GM19455 (cell line): ENCODE measurements around the gene SLC15A3.
"Not testable (repeated sequence)": the region's sequence is repeated elsewhere in the genome, so short reads cannot be mapped to it uniquely, and the experiment has no call there.

Source experiments
- ATAC-seq: cut with Tn5 transposase; IDR thresholded peaks from one replicate; pipeline ENCODE4 v1.9.1; 2021; ENCODE audit not compliant: unreplicated experiment

Gene SLC15A3

DNA sequence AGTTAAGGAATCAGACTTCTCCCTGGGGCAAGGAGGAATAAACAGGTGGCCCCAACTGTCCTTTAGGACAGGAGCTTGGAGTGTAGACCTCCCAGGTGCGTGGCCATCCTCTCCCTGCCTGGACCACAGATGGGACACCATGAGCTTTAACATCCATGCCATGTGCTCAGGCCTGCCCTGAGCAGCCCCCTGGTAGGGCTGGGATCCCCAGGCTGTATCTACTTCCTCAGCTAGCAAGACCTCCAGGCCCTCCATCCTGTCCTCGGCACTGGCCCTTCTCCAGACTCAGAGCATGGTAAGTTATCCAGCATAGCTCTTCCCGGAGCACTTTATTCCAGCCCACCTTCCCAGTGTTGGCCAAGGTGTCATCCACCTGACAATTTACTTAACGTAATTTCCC is 25.2 kb upstream of the SLC15A3 start:
- ATAC-seq, result no peak

DNA sequence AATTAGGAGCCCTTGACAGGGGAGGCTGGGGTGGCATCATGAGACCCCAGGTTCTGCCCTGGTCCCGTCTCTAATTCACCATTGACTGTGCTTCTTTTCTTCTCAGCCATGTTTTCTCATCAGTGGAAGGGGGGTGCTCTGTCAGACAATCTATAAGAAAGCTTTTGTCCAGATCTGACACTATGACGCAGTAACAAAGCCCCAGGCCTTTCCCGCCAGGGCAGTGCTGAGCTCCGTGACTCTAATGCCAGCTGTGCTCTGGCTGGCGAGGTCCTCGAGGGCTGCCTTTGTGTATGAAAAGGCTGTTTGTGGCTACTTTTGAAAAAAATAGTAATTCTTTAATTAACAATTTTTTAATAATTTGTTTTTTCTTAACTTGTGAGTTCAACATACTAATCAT is 22.8 kb upstream of the SLC15A3 start:
- no peak for ATAC-seq

DNA sequence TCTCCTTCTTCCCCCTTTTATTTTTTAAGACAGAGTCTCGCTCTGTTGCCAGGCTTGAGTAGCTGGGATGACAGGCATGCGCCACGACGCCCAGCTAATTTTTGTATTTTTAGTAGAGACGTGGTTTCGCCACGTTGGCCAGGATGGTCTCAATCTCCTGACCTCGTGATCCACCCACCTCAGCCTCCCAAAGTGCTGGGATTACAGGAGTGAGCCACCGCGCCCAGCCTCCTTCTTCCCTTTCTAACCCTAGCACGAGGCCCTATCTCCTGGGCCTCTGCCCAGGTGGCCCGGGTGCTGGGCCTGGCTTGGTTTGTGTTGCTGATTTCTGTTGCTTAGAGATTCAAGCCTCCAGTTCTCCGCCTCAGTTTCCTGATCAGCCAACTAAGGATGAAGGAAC is 22.3 kb upstream of the SLC15A3 start:
- ATAC-seq, result not testable (repeated sequence)

DNA sequence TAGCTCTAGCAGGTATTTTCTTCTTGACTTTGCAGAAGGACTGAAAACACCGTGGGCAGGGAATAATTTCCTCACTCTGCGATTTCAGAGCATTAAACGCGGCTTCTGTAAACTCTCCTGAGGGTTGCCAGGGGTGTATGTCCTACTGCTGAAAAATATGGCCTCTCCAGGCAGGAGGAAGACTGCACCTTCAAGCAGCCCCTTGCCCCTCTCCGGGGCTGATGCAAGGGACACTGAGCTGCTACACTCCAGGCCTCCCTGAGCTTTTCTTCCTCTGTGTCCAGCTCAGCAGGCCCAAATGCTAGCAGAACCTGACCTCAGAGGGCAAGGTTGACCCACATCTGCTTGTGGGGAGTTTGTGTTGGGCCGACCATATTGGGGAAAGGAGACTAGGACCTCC is 21.7 kb upstream of the SLC15A3 start:
- ATAC-seq, result no peak

DNA sequence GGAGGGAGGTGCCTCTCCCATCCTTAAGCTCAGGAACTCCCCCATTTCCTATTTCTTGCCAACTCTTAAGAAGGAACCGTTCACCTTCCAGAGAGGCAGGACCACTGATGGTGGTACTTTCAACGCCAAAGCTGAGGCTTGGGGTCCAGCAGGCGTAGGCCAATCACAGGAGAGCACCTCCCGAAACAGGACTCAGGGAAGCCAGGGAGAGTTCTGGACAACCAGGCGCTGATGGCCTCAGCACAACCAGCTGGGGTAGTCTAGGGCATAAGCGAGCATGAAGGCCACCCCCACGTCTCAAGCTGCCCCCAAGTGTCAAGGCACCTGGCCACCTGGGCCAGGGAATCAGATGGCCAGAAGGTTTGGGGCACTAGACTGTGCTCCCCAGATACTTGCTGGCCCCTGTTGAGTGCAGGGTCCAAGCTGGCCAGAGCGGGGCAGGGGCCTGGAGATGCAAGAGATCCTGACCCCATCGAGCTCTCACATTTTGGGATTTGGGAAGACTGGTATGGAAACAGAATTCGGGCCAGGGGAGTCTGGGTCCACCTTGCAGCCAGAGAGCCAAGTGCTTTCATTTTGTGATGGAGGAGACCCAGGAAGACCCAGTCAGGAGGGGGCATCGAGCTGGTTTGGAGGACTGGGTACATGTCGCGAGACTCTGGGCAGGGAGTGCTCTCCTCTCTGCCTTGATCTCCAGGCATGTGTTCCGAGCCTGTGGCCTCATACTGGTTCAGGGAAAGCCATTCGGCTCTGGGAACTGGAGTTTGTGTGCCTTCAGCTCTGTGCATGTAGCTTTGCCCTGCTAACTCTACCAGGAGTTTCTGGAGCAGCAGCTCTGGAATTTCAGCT is 20.4 kb upstream of the SLC15A3 start:
- no peak for ATAC-seq

DNA sequence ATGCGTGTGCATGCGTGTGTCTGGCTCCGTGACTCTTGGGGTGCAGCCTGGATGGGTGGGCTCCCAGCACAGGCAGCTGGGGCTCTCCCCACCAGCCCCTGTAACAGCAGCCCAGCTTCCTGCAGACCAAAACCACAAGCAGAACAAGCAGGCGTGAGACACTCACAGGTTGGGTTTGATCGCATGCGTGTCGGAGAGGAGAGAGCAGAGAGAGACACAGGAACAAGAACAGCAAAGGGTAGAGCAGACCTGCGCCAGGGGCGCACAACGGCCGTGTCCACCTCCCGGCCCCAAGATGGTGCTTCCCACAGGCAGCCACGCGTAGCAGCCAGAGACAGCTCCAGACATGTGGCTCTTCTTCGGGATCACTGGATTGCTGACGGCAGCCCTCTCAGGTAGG is 19.5 kb upstream of the SLC15A3 start, which contains the start of gene CD6:
TSS of gene CD6 (plus strand) at position 161 of the 400 bp plus-strand sequence. CDS start at position 347, 186 bp downstream.
- no peak for ATAC-seq

DNA sequence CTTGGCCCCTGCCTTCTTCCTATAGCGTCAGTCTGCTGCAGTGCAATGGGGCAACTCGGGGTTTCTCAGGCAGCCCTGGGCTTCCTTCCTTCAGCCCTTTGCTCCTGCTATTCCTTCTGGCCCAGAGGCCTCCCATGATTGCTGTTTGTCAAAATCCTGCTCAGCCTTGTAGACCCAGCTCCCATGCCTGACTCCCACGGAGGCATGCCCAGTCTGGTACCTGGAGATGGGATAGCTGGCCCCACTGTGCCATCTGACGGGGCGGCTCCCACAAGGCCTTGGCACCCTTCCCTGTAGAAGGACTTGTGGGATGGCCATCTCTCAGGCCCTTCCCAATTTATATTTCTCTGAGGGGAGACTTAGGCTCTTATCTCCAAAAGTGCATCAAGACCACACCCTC is 18.9 kb upstream of the SLC15A3 start:
- no peak for ATAC-seq

DNA sequence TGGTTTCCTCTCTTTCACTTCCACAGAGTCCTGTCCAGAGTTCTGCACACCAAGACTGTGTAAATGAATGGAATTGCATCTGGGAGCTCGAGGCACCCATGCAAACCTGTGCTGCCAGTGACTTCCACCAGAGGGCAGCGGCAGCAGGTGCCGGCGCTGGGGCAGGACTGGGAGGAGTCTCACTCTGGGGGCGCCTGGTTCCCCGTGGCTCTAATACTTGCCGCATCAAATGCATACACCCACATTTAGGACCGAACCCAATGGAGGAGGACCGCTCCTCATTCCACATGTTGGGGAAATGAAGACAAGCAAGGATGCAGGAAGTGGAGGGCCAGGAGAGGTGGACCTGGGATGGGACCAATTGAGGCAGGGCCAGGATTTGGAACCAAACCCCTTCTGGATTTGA is 18.4 kb upstream of the SLC15A3 start:
- no peak for ATAC-seq

DNA sequence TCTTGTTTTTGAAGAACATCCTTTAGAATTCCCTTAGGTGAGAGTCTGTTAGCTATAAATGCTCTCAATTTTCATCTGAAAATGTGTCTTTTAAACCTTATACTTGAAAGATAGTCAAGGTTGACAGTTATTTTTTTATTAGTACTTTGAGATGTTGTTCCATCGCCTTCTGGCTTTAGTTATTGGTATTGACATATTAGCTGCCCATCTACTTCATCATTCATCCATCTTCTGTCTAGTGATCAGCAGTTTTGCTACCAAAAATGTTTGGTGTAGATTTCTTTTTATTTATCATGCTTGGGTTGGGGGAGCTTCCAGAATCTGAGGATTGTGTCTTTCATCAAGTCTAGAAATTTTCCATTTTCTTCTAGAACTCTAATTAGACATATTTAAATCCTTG is 16.2 kb upstream of the SLC15A3 start:
- ATAC-seq, result no peak

DNA sequence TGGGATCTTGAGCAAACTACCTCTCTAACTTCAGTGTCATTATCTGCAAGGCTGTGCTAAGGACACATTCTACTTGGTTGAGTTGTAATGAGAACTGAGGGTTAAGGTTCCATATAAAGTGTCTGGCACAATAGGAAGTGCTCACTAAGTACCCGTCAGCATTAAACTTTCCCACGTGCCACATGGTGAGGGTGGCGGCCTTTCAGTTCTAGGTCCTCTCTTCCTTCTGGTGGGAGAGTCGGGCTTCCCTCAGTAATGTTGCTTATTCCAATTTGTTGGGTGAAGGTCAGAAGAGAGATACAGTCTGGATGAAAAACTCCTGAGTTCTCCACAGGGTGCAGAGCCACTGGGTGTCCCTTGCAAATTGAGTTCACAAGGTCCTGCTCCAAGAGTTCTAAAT is 14.9 kb upstream of the SLC15A3 start:
- no peak for ATAC-seq

DNA sequence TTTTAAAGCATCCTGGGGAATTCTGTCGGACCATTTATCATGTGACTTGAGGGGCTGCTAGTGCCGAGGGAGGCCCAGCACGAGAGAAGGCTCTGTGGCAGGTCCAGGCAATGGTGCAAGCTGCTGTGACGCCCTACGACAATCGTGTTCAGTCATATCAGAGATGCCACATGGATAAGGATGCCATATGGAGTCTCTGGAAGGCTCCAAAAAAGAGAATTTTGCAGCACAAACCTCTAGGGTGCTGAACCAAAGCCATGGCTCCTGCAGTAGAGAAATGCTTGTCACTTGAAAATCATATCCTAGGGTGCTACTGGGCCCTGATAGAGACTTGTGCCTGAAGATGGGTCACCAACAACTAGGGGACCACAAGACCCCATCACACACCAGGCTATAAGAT is 12.8 kb upstream of the SLC15A3 start:
- ATAC-seq, result no peak

DNA sequence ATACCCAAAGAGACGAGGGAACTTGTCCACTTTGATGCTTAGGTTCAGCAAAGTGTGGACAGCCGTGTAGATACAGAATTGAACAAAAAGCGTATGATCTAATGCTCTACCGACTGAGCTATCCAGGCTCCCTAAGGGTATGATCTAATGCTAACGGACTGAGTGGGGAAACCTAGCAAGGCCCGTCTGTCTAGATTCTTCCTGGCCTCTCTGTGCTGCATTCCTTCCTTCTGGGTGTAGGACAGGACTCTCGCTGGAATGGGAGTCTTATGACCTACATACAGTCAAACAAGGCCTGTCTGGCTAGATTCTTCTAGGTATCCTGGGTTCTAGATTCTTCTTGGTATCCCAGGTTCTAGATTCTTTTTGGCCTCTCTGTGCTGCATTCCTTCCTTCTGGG is 8.4 kb upstream of the SLC15A3 start:
- no peak for ATAC-seq

DNA sequence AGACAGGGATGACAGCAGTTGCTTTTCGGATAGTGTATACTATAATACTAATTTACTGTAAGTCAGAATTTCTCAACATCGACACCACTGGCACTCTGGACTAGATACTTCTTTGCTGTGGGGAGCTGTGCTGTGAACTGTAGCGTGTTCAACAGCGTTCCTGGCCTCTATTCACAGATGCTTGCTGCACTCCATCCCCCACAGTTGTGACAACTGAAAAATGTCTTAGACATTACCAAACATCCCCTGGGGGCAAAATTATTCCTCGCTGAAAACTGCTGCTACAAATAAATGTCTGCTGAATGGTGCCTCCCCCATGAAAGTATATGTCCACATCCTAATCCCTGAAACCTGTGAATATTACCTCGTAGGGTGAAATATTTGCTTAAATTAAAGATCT is 7.5 kb upstream of the SLC15A3 start:
- ATAC-seq, result no peak

DNA sequence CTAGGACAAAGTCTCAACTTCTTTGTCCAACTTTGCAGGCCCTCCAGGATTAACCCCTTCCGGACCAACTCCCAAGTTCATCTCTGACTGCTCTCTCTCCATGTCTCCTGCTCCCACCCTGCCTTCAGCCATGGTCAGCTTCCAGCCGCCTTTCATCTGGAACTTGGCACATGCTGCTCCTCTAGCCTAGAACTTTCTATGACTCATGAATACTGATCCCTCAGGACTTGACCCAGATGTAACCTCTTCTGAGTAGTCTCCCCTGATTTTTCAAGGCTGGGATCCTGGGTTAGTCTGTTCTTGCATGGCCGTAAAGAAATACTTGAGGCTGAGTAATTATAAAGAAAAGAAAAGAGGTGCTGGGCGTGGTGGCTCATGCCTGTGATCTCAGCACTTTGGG is 5.2 kb upstream of the SLC15A3 start:
- no peak for ATAC-seq

DNA sequence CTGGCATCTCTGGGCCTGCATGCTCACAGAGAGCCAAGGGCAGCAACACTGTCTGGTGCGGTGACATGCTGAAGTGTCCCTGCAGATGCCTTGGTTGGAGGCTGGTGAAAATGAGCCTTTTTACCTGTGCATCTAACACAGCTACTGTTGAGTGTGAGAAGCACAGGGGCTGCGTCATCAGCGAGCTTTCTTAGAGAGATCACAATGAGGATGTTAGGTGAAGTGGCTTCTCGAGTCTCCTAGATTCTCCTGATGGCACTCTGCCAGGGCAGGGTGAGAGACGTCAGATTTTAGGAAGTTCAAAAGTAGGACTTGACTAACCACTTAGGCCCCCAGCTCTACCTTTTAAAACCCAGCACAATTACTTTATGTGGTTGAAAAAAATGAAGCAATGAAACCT is 3.6 kb upstream of the SLC15A3 start:
- no peak for ATAC-seq

DNA sequence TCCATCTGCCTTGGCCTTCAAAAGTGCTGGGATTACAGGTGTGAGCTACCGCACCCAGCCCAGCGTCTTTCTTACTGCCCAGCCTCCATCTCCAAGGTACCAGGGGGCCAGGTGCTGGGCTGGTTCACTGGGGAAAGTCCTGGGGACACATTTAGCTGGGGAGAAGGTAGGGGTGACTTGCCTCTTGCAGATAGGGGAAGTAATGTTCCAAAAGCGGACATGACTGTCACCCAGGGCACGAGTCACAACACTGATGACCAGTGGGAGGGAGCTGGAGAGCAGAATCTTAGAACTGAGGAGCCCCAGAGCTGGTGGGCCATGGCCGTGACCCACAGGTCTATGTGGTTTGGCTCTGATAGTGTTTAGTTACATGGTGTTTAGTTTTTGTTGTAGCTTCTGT is 2.4 kb upstream of the SLC15A3 start:
- ATAC-seq, result no peak

DNA sequence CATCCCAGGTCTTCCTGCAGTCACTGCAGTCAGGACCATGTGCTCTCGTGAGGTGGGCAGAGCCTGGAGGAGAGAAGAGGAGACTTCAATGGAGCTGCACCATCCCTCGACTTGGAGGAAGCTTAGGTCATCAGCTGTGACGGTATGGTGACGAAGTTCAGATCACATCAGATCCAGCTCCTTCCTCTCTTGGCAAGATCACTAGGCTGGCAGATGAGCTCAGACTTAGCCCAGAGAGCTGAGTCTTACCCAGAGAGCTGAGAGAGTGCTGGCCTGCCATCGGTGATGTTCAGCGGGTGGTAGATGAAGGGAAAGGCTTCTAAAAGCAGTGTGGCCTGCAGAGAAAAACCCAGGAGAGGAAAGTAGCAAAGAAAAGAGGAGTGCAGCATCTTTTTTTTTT is 1.8 kb upstream of the SLC15A3 start:
- ATAC-seq, result no peak

DNA sequence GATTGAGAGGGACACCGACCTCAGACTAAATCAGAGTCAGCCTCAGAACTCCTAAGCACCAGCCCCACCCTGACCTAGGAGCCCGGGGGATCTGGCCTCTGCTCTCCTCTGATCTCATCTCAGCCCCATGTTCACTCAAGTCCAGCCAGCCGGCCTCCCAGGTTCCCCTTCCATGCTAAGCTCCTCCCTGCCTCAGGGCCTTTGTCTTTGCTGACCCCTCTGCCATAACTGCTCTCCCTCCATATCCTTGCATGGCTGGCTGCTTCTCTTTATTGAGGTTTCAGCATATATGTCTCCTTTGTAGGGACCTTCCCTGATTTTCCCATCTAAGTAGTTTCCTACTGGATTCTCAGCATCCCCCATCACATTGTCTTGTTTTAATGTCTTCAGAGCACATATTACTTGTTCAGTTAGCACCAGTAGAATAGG is 780 bp upstream of the SLC15A3 start:
- no peak for ATAC-seq

DNA sequence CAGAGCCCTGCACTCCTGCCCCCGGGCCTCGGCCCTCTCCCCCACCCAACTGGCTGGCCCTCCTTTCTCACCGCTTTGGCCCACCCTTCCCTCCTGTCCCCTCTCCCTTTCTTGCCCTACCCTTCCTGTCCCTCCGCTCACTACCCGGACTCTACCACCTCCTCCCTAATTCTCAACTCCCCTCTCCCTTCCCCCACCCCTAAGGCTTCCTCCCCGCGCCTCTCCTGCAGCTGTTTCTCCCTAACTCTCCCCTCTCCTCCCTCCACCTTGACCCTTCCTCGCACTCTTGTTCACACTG is 421 bp downstream of the SLC15A3 start:
- ATAC-seq, result no peak

DNA sequence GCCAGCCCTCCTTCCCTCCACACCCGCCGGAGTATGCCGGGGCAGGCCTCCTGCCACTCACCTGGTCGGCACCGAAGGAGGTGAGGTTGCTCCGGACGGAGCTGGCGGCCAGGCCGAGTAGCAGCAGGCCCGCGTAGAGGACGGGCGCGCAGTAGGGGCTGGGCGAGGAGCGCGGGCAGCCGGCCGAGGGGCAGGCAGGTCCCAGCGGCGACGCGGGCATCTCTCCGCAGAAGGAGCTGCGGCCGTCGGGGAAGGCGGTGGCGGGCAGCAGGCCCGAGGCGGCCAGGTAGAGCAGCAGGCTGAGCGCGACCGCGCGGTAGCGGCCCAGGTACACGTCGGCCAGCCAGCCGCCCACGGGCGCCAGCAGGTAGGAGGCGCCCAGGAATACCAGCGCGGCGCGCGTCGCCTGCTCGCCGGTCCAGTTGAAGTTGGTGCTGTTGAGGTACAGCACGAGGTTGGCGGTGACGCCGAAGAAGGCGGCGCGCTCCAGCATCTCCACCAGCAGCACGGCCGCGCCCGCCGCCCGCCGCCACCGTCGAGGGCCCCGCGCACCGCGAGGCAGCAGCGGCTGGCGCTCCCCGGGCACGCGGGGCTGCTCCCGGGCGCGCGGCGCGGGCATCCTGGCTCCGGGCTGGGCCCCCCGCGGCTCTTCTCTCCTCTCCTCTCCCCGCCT is 907 bp downstream of the SLC15A3 start:
- no peak for ATAC-seq

DNA sequence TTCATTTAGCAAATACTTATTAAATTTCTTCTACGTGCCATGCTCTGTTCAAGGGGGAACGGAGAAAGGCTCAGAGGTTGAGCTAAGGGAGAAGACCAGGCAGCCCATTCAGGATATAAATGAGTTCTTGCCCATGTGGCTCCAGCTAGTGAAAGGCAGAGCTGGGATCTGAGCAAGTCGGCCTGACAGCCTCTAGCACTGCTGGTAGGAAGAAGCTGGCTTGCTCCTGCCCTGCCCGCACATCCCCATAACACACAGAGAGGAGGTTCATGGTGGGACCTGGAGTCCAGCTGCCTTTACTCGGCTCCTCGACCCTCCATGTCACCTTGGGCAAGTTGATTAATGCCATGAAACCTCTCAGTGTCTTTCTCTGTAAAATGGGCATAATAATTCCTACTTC is 2.0 kb downstream of the SLC15A3 start:
- no peak for ATAC-seq

DNA sequence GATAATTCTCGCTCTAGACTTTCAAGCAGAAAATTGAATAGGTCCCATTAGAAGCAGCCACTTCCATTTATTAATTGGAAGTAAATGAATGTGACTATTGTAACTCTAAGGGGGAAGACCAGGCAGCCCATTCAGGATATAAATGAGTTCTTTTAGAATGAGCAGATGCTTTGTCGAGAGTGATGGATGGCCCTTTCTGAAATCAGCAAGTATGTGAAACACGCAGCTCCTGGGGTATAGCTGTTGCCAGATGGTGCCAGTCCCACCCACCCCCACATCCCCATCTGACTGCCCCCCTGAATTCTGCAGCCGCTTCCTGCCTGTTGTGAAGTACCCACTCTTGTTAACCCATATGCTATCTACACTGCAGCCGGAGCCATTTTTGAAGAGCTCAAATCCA is 3.7 kb downstream of the SLC15A3 start:
- no peak for ATAC-seq

DNA sequence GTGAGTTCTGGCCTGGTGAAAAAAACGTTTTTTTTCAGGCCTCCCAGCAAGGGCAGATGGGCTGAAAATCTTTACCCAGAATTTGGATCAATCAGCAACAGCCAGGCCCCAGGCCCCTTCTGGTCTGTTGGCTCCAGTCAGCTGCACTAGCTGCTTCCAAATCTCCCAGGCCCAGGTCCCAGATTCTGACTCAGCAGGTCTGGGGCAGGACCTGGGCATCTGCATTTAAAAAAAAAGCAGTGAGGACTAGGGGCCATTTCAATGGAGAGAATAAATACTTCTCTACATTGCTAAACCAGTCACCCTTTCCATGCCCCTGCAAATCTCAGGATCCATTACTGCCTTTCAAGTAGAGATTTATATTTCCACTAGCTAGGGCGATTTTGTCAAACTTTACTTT is 4.3 kb downstream of the SLC15A3 start:
- ATAC-seq, result no peak
